ENCODE results near the gene LCE1E.

Gene LCE1E

DNA sequence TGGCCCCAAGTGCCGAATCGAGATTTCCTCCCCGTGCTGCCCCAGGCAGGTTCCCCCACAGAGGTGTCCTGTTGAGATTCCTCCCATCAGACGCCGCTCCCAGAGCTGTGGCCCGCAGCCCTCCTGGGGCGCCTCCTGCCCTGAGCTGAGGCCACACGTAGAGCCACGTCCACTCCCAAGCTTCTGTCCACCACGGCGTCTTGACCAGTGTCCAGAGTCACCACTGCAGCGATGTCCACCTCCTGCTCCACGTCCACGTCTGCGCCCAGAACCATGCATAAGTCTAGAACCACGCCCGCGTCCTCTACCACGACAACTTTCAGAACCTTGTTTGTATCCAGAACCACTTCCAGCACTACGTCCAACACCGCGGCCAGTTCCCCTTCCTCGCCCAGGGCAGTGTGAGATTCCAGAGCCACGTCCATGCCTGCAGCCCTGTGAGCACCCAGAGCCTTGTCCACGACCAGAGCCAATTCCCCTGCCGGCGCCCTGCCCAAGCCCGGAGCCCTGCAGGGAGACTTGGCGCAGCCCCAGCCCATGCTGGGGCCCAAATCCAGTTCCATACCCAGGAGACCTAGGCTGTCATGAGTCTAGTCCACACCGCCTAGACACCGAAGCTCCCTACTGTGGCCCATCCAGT lies 25.4 kb upstream of the LCE1E start:
- TF ChIP-seq, protein P1, sequence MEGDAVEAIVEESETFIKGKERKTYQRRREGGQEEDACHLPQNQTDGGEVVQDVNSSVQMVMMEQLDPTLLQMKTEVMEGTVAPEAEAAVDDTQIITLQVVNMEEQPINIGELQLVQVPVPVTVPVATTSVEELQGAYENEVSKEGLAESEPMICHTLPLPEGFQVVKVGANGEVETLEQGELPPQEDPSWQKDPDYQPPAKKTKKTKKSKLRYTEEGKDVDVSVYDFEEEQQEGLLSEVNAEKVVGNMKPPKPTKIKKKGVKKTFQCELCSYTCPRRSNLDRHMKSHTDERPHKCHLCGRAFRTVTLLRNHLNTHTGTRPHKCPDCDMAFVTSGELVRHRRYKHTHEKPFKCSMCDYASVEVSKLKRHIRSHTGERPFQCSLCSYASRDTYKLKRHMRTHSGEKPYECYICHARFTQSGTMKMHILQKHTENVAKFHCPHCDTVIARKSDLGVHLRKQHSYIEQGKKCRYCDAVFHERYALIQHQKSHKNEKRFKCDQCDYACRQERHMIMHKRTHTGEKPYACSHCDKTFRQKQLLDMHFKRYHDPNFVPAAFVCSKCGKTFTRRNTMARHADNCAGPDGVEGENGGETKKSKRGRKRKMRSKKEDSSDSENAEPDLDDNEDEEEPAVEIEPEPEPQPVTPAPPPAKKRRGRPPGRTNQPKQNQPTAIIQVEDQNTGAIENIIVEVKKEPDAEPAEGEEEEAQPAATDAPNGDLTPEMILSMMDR (IDR thresholded peaks at IDR 0.05) = no peak

DNA sequence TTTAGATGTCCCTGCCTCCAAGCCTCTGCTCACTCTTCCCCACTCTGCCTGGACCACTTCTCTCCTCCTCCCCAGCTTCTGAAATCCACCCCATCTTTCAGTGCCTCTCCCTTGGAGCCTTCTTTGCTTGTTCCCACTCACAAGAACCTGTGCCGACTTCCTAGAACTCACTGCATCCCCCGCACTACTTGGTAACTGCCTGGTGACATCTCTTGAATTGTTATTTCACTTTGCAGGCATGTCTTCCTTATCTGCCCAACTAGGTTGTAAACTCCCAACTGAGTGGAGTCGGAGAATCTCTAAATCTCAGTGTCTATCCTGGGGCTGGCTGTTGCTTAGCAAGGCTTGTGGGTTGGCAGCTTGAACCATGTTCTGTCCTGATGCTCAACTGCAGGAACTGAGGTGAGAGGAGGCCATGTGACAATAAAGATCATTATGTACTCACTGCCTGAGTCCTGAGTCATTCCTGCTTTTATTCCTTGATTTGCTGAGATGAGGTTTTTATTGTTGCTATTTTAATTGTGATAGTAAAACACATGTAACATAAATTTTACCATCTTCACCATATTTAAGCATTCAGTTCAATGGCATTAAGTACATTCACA lies 24.3 kb upstream of the LCE1E start:
- TF ChIP-seq, protein P1 (IDR thresholded peaks at IDR 0.05) = no peak

DNA sequence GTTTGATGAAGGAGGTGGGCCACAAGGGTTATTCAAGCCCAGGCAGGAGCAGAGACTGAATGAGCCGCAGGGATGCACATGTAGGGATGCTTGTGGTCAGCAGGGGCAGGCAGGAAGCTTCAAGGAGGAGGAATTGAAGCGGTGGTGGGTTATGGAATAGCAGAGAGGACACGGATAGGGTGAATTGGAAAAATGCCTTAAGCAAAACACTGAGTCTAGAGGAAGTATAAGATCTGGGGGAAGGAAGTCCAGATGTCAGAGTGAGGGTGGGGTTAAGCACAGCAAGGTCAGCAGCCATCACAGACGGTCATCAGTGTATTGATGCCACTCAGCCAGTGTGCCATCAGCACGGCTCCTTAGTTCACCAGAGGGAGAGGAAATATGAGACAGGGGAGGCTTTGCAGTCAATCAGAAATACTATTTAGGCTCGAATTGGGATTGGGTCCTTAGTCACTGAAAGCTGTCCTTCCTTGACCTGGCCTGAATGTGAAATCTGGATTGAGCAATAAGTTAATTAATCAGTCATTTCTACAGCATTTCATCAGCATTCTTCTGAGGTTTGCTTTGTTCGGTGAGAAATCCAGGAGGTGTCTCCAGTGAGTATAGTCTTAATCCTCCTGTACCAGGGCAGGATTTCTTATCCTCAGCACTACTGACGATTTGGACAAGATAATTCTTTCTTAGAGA lies 17.1 kb upstream of the LCE1E start:
- TF ChIP-seq, protein P1 (IDR thresholded peaks at IDR 0.05) = no peak

DNA sequence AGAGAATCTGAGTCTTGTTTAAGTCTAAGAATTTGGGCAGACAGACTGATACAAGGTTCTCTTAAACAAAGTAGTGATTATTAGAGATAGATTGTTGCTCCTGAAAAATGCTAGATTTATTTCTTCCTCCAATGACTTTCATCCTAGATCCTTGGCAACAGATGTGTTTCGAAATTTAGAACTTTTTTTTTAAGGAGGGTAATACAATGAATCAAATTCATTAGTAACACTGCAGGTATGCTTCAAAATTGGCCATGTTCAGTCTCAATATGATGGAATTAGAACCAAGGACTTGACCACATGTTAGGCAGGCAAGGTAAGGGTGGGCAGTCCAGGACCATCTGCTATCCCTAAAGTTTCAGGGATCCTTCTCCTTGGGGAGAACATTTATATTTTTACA lies 15.6 kb upstream of the LCE1E start:
- TF ChIP-seq, protein P1 (IDR thresholded peaks at IDR 0.05) = no peak

DNA sequence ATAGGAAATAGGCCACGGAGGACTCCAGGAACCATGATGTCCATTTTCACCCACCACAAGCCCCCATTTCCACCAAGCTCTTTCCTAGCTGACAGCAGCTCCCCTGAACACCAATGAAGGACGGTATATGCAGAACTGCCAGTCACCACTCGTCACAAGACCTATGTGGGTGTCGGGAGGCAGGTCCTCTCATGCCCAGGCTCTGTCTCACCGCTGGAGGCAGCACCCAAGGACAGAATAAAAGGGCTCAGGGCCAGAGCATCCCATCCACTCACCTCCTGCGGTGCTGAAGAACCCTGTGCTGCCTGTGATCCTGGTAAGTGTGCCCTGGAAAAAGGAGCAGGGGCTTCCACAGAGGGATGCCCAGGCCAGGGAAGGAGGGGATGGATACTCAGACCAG lies 11.2 kb upstream of the LCE1E start, which contains the start of gene LCE1F:
Gene LCE1F (plus strand): TSS at position 266 of the 400 bp plus-strand sequence. CDS start 1,232 bp downstream, outside the sequence.
- TF ChIP-seq, protein P1 (IDR thresholded peaks at IDR 0.05) = no peak

DNA sequence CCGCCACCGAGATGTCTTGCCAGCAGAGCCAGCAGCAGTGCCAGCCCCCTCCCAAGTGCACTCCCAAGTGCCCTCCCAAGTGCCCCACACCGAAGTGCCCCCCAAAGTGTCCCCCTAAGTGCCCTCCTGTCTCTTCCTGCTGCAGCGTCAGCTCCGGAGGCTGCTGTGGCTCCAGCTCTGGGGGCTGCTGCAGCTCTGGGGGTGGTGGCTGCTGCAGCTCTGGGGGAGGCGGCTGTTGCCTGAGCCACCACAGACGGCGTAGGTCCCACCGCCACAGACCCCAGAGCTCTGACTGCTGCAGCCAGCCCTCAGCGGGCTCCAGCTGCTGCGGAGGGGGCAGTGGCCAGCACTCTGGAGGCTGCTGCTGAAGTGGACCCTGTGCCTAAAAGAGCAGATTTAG lies 9.7 kb upstream of the LCE1E start:
- TF ChIP-seq, protein P1 (IDR thresholded peaks at IDR 0.05) = no peak

DNA sequence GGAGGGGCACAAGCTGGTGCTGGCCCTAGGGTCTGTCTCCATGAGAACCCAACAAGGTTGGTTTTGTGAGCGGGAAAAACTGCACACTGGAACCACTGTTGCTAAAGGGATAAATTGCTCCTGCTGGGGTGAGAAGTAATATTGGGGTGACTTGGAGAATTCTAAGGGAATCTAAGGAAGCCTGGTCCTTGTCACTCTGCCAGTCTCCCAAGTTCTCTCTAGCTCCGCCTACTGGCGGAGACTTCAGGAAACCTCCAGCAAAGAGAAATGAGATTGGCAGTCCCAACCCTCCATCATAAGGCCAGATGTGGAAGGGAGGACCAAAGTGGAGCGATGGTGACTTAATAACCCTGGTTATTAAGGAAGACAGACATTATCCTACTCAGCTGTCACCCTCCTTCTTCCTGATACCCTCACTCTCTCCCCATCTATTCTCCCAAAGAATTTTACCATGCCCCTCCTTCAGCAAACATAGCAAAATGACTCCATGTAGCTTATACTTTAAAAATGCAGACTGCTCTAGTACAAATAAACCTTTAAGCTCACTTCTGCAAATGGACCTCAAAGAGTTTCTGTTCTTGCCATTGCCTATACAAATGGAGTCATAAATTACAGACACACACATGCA lies 8.4 kb upstream of the LCE1E start:
- TF ChIP-seq, protein P1 (IDR thresholded peaks at IDR 0.05) = peak; percentile 66
